A673 (cell line): Measurements from ENCODE around the gene TACC2. TPM values are rescaled to one million over a fixed set of nuclear protein-coding genes. Genes with fewer than 3 reads are reported as not detected.
A peak's percentile ranks its signal among the peaks of the same experiment; 100 is the strongest.

Source experiments
- BruUV-seq: library from RNA; stranded (reverse); fragments of 400-500 nt; replicated peaks from 2 replicates; lab custom pipeline; 2021; lab: Mats Ljungman, UMichigan
- CTCF ChIA-PET: fragments of 300-600 bp; sonication (Branson Sonifier 250); formaldehyde crosslinking; loops from one replicate; lab custom pipeline; 2022; ENCODE audit warnings: antibody characterized with exemption; lab: Charles Lee
- POLR2A ChIA-PET: fragments of 300-600 bp; sonication (Branson Sonifier 250); formaldehyde crosslinking; loops from one replicate; lab custom pipeline; 2022; ENCODE audit warnings: antibody characterized with exemption; ENCODE audit not compliant: low non-redundant PET; lab: Charles Lee
- DNase-seq: peaks from one replicate; pipeline ENCODE4 v3.0.0-alpha.2; 2015; ENCODE audit warnings: low spot score
- H3K27ac ChIP-seq: fragments of 200-600 bp; sonication (generic); 2 replicates; pipeline ENCODE4 v1.5.1; 2016; ENCODE audit warnings: mixed run types, low read depth, mild to moderate bottlenecking, mixed read lengths, antibody characterized with exemption, low read length; ENCODE audit not compliant: poor library complexity, severe bottlenecking
- H3K27me3 ChIP-seq: fragments of 200-600 bp; sonication (generic); replicated peaks from 2 replicates; pipeline ENCODE4 v1.6.1; 2017; ENCODE audit warnings: mixed run types, low read depth, mild to moderate bottlenecking, mixed read lengths, antibody characterized with exemption, low read length; ENCODE audit not compliant: insufficient read depth, poor library complexity
- H3K36me3 ChIP-seq: fragments of 200-600 bp; sonication (generic); 2 replicates; pipeline ENCODE4 v1.6.1; 2016; ENCODE audit warnings: mixed run types, mild to moderate bottlenecking, mixed read lengths, antibody characterized with exemption, low read length; ENCODE audit not compliant: insufficient read depth, poor library complexity, severe bottlenecking
- H3K4me1 ChIP-seq: fragments of 200-600 bp; sonication (generic); 2 replicates; pipeline ENCODE4 v1.6.1; 2017; ENCODE audit warnings: mixed run types, mild to moderate bottlenecking, mixed read lengths, antibody characterized with exemption, low read length; ENCODE audit not compliant: insufficient read depth, poor library complexity, severe bottlenecking
- H3K4me3 ChIP-seq: fragments of 200-600 bp; sonication (generic); 2 replicates; pipeline ENCODE4 v1.5.1; 2016; ENCODE audit warnings: low read depth, mixed run types, mild to moderate bottlenecking, mixed read lengths, low read length; ENCODE audit not compliant: poor library complexity, severe bottlenecking
- H3K9me3 ChIP-seq: fragments of 200-600 bp; sonication (generic); 2 replicates; pipeline ENCODE4 v1.6.1; 2016; ENCODE audit warnings: mixed run types, low read depth, mild to moderate bottlenecking, mixed read lengths, antibody characterized with exemption, low read length; ENCODE audit not compliant: poor library complexity, severe bottlenecking
- CTCF ChIP-seq: fragments of 300-800, 200-600 bp; sonication (generic); conservative IDR thresholded peaks from 2 replicates; pipeline ENCODE4 v1.5.1; 2017; ENCODE audit warnings: low read depth, mild to moderate bottlenecking, antibody characterized with exemption, low read length, moderate library complexity, mixed read lengths
- EZH2 ChIP-seq: fragments of 200-600 bp; sonication (generic); IDR thresholded peaks from 2 replicates; pipeline ENCODE4 v1.6.1; 2017; ENCODE audit warnings: borderline replicate concordance, low read depth, mild to moderate bottlenecking, mixed read lengths, antibody characterized with exemption, low read length; ENCODE audit not compliant: poor library complexity, severe bottlenecking
- intact Hi-C: fragments of 100-400 bp; cut with micrococcal nuclease; formaldehyde crosslinking; loops from one replicate; pipeline ENCODE4 v1.10.0; 2022; ENCODE audit not compliant: unreplicated experiment
- total RNA-seq: library from RNA; stranded (reverse); gene quantifications from 2 replicates; pipeline ENCODE4 v1.2.3, GENCODE V29; 2021

The TACC2 gene
- total RNA-seq, 1 experiment from 2014 or later, result 0.62 TPM

GRCh38 chr10:122237331-122237990 is 248.5 kb downstream of the TACC2 start:
- TF ChIP-seq EZH2, result no peak
- TF ChIP-seq CTCF, result no peak
- Histone ChIP-seq H3K4me3 (no peak overlapping the region), H3K27ac (no peak overlapping the region), H3K9me3 (no peaks in the 10 kb centered on the region), H3K36me3 (no peaks in the 10 kb centered on the region), H3K4me1 (no peaks in the 10 kb centered on the region), H3K27me3 (no peaks in the 10 kb centered on the region)
- ChIA-PET POLR2A (no interaction called here), CTCF (no interaction called here)
- no TSS peak for BruUV-seq
- intact Hi-C loops, result no loop called here
- DNase-seq, result no peak

GRCh38 chr10:122239578-122240257 is 250.8 kb downstream of the TACC2 start:
- TF ChIP-seq EZH2 (no peak), CTCF (no peak)
- peak; percentile 3 for DNase-seq
- Histone ChIP-seq H3K27ac (no peak overlapping the region), H3K36me3 (no peaks in the 10 kb centered on the region), H3K9me3 (no peaks in the 10 kb centered on the region), H3K27me3 (peaks cover 5% of the 10 kb centered on the region), H3K4me1 (no peaks in the 10 kb centered on the region), H3K4me3 (no peak overlapping the region)
- intact Hi-C loops, result no loop called here
- POLR2A ChIA-PET, result no interaction called here
- BruUV-seq, result no TSS peak
- CTCF ChIA-PET, result no interaction called here

GRCh38 chr10:122240401-122240800 is 251.4 kb downstream of the TACC2 start:
- ChIA-PET CTCF (no interaction called here), POLR2A (no interaction called here)
- H3K36me3 ChIP-seq, result no peaks in the 10 kb centered on the region
- no TSS peak for BruUV-seq
- intact Hi-C loops, result no loop called here
- H3K27me3 ChIP-seq, result peaks cover 10% of the 10 kb centered on the region
- H3K27ac ChIP-seq, result no peak overlapping the region
- no peaks in the 10 kb centered on the region for H3K4me1 ChIP-seq
- H3K4me3 ChIP-seq, result no peak overlapping the region
- TF ChIP-seq CTCF (no peak), EZH2 (no peak)
- H3K9me3 ChIP-seq, result no peaks in the 10 kb centered on the region
- no peak for DNase-seq
